Measurements from ENCODE around the gene KMT2B.

GRCh38 chr19:35729021-35729420, 11.2 kb downstream of the KMT2B start:
- no peak for TF ChIP-seq POLR2A (IDR thresholded peaks at IDR 0.05)
- TF ChIP-seq, protein P1, sequence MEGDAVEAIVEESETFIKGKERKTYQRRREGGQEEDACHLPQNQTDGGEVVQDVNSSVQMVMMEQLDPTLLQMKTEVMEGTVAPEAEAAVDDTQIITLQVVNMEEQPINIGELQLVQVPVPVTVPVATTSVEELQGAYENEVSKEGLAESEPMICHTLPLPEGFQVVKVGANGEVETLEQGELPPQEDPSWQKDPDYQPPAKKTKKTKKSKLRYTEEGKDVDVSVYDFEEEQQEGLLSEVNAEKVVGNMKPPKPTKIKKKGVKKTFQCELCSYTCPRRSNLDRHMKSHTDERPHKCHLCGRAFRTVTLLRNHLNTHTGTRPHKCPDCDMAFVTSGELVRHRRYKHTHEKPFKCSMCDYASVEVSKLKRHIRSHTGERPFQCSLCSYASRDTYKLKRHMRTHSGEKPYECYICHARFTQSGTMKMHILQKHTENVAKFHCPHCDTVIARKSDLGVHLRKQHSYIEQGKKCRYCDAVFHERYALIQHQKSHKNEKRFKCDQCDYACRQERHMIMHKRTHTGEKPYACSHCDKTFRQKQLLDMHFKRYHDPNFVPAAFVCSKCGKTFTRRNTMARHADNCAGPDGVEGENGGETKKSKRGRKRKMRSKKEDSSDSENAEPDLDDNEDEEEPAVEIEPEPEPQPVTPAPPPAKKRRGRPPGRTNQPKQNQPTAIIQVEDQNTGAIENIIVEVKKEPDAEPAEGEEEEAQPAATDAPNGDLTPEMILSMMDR (IDR thresholded peaks at IDR 0.05): no peak
